ENCODE results near the gene TNFRSF12A. TPM values are rescaled to one million over a fixed set of nuclear protein-coding genes. Genes with fewer than 3 reads are reported as not detected.
A peak's percentile ranks its signal among the peaks of the same experiment; 100 is the strongest.

Gene TNFRSF12A
- total RNA-seq, 1 donor from 2014 or later = 7.3 TPM

- intact Hi-C loops (cut with micrococcal nuclease) = loop anchor here (10.0 kb wide), 1 partner anchor 263 kb away; the partner anchor contains the start of gene ZNF263
- peak overlapping the region; percentile 83 for H3K4me3 Mint-ChIP-seq
Observed at GRCh38 chr16:3022208-3022683, 2.1 kb downstream of the TNFRSF12A start.

GRCh38 chr16:3022684-3023414 is 2.7 kb downstream of the TNFRSF12A start:
- intact Hi-C loops (cut with micrococcal nuclease) = loop anchor here (10.0 kb wide), 1 partner anchor 262 kb away; the partner anchor contains the start of gene ZNF263
- Mint-ChIP-seq H3K4me3 (peak overlapping the region; percentile 83), H3K27me3 (peaks cover 8% of the 10 kb centered on the region), H3K4me1 (peaks cover 41% of the 10 kb centered on the region), H3K27ac (peak overlapping the region; percentile 95), H3K9me3 (no peaks in the 10 kb centered on the region), H3K36me3 (ENCODE audit: low read depth) (peaks cover 19% of the 10 kb centered on the region)
- peak; percentile 78 for DNase-seq

More at GRCh38 chr16:3022208-3022683, 2.1 kb downstream of the TNFRSF12A start:
- Mint-ChIP-seq H3K4me1 (peaks cover 41% of the 10 kb centered on the region), H3K36me3 (ENCODE audit: low read depth) (peaks cover 17% of the 10 kb centered on the region), H3K27ac (peak overlapping the region; percentile 95), H3K27me3 (peaks cover 8% of the 10 kb centered on the region), H3K9me3 (no peaks in the 10 kb centered on the region)
- DNase-seq = peak; percentile 91

GRCh38 chr16:3023415-3023668 is 3.2 kb downstream of the TNFRSF12A start:
- no peak for DNase-seq
- intact Hi-C loops (cut with micrococcal nuclease) = loop anchor here (10.0 kb wide), 1 partner anchor 261 kb away; the partner anchor contains the start of gene ZNF263
- peaks cover 5% of the 10 kb centered on the region for H3K27me3 Mint-ChIP-seq

GRCh38 chr16:3023669-3024478 is 3.7 kb downstream of the TNFRSF12A start, which contains the start of the genes HCFC1R1 and THOC6:
Gene HCFC1R1, minus strand, starts transcription at chr16:3023942. Its CDS starts 1 bp downstream, at chr16:3023941.
Gene THOC6, plus strand, starts transcription at chr16:3024035. Its CDS starts 292 bp downstream, at chr16:3024327.
- Mint-ChIP-seq H3K27me3 (peaks cover 2% of the 10 kb centered on the region), H3K4me3 (peak within 1 kb of the TSS; percentile 83), H3K9me3 (no peaks in the 10 kb centered on the region), H3K4me1 (peaks cover 45% of the 10 kb centered on the region), H3K27ac (peak within 1 kb of the TSS; percentile 95), H3K36me3 (ENCODE audit: low read depth) (peaks cover 19% of the 10 kb centered on the region)
- peak; percentile 99 for DNase-seq
- intact Hi-C loops (cut with micrococcal nuclease) = loop anchor here (10.0 kb wide), 1 partner anchor 261 kb away; the partner anchor contains the start of gene ZNF263

More at GRCh38 chr16:3023415-3023668, 3.2 kb downstream of the TNFRSF12A start:
- no peaks in the 10 kb centered on the region for H3K9me3 Mint-ChIP-seq
- H3K36me3 Mint-ChIP-seq (ENCODE audit: low read depth) = peaks cover 19% of the 10 kb centered on the region
- peak overlapping the region; percentile 83 for H3K4me3 Mint-ChIP-seq
- peaks cover 40% of the 10 kb centered on the region for H3K4me1 Mint-ChIP-seq
- H3K27ac Mint-ChIP-seq = peak overlapping the region; percentile 95

GRCh38 chr16:3025032-3026002 is 5.1 kb downstream of the TNFRSF12A start:
- Mint-ChIP-seq H3K4me1 (peaks cover 52% of the 10 kb centered on the region), H3K9me3 (no peaks in the 10 kb centered on the region), H3K4me3 (peak overlapping the region; percentile 43), H3K36me3 (ENCODE audit: low read depth) (peaks cover 19% of the 10 kb centered on the region), H3K27me3 (no peaks in the 10 kb centered on the region), H3K27ac (no peak overlapping the region)
- intact Hi-C loops (cut with micrococcal nuclease) = loop anchor here (10.0 kb wide), 1 partner anchor 259 kb away; the partner anchor contains the start of gene ZNF263
- no peak for DNase-seq

GRCh38 chr16:3026003-3026378 is 5.8 kb downstream of the TNFRSF12A start:
- no peak for DNase-seq
- Mint-ChIP-seq H3K27ac (no peak overlapping the region), H3K9me3 (no peaks in the 10 kb centered on the region), H3K27me3 (no peaks in the 10 kb centered on the region), H3K36me3 (ENCODE audit: low read depth) (peaks cover 19% of the 10 kb centered on the region), H3K4me3 (no peak overlapping the region), H3K4me1 (peaks cover 48% of the 10 kb centered on the region)
- intact Hi-C loops (cut with micrococcal nuclease) = loop anchor here (10.0 kb wide), 1 partner anchor 259 kb away; the partner anchor contains the start of gene ZNF263

- no peak overlapping the region for H3K4me3 Mint-ChIP-seq
- H3K27me3 Mint-ChIP-seq = no peaks in the 10 kb centered on the region
- peaks cover 19% of the 10 kb centered on the region for H3K36me3 Mint-ChIP-seq (ENCODE audit: low read depth)
- no peak overlapping the region for H3K27ac Mint-ChIP-seq
- H3K4me1 Mint-ChIP-seq = peaks cover 41% of the 10 kb centered on the region
- DNase-seq = no peak
- intact Hi-C loops (cut with micrococcal nuclease) = loop anchor here (10.0 kb wide), 1 partner anchor 258 kb away; the partner anchor contains the start of gene ZNF263
- no peaks in the 10 kb centered on the region for H3K9me3 Mint-ChIP-seq
Observed at GRCh38 chr16:3026609-3027488, 6.7 kb downstream of the TNFRSF12A start.

- DNase-seq = no peak
- Mint-ChIP-seq H3K4me3 (no peak overlapping the region), H3K36me3 (ENCODE audit: low read depth) (peaks cover 19% of the 10 kb centered on the region), H3K27ac (no peak overlapping the region), H3K9me3 (no peaks in the 10 kb centered on the region), H3K27me3 (peaks cover 2% of the 10 kb centered on the region), H3K4me1 (peaks cover 37% of the 10 kb centered on the region)
- intact Hi-C loops (cut with micrococcal nuclease) = loop anchor here (10.0 kb wide), 1 partner anchor 257 kb away; the partner anchor contains the start of gene ZNF263
Observed at GRCh38 chr16:3027489-3027795, 7.3 kb downstream of the TNFRSF12A start.

GRCh38 chr16:3027983-3028715 is 8.0 kb downstream of the TNFRSF12A start:
- no peaks in the 10 kb centered on the region for H3K9me3 Mint-ChIP-seq
- peaks cover 10% of the 10 kb centered on the region for H3K27me3 Mint-ChIP-seq
- peak overlapping the region; percentile 56 for H3K27ac Mint-ChIP-seq
- DNase-seq = peak; percentile 96
- H3K4me3 Mint-ChIP-seq = peak overlapping the region; percentile 83
- H3K36me3 Mint-ChIP-seq (ENCODE audit: low read depth) = peaks cover 19% of the 10 kb centered on the region
- peaks cover 35% of the 10 kb centered on the region for H3K4me1 Mint-ChIP-seq
- intact Hi-C loops (cut with micrococcal nuclease) = loop anchor here (1.0 to 10.0 kb wide), 3 partner anchors 25 to 257 kb away; partner anchors contain the start of gene ZNF263

- H3K4me1 Mint-ChIP-seq = peaks cover 32% of the 10 kb centered on the region
- intact Hi-C loops (cut with micrococcal nuclease) = loop anchor here (1.0 to 10.0 kb wide), 3 partner anchors 26 to 256 kb away; partner anchors contain the start of gene ZNF263
- no peak for DNase-seq
- peaks cover 19% of the 10 kb centered on the region for H3K36me3 Mint-ChIP-seq (ENCODE audit: low read depth)
- H3K27me3 Mint-ChIP-seq = peaks cover 16% of the 10 kb centered on the region
- H3K27ac Mint-ChIP-seq = peak overlapping the region; percentile 71
- H3K4me3 Mint-ChIP-seq = peak overlapping the region; percentile 83
- no peaks in the 10 kb centered on the region for H3K9me3 Mint-ChIP-seq
Observed at GRCh38 chr16:3028716-3029319, 8.7 kb downstream of the TNFRSF12A start.

GRCh38 chr16:3029491-3030221 is 9.5 kb downstream of the TNFRSF12A start:
- H3K9me3 Mint-ChIP-seq = no peaks in the 10 kb centered on the region
- peak overlapping the region; percentile 83 for H3K4me3 Mint-ChIP-seq
- H3K4me1 Mint-ChIP-seq = peaks cover 31% of the 10 kb centered on the region
- peak; percentile 89 for DNase-seq
- peaks cover 16% of the 10 kb centered on the region for H3K36me3 Mint-ChIP-seq (ENCODE audit: low read depth)
- intact Hi-C loops (cut with micrococcal nuclease) = loop anchor here (2.0 to 10.0 kb wide), 2 partner anchors 25 to 255 kb away; partner anchors contain the start of gene ZNF263
- peaks cover 24% of the 10 kb centered on the region for H3K27me3 Mint-ChIP-seq
- H3K27ac Mint-ChIP-seq = peak overlapping the region; percentile 75

All from activated CD4-positive, alpha-beta T cell treated with anti-CD3 and anti-CD28 coated beads, Interleukin-2, amount 10 ng/mL, durations not matched to agents 24 days and 14 days (primary cell).